COLO668 (cell line): ENCODE measurements around the gene EPB41L4A.
"Not testable (repeated sequence)": the region's sequence is repeated elsewhere in the genome, so short reads cannot be mapped to it uniquely, and the experiment has no call there.

ENCODE experiments used
- DNase-seq: peaks from one replicate; lab custom pipeline; 2025; ENCODE audit not compliant: unreplicated experiment; lab: John Stamatoyannopoulos, UW

Gene EPB41L4A

DNA sequence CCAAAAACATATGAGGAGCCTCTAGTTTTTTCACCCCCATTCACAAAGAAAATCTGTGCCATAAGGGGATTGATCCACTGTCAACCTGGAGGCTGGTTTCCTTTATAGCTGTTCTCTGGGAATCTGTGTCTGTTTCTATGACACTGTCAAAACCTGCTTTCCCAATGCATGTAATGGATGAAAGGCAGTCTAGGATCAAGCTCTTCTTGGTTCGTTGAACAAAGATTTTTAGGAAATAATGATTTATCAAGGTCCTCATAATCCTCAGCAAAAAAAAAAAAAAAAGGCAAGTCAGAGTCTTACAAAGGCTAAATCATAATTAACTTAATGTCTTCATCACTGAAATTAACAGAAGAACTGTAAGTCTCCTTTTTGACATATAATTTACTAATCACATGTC lies 16.0 kb downstream of the EPB41L4A start:
- no peak for DNase-seq

- no peak for DNase-seq
These were observed 17.2 kb downstream of the EPB41L4A start for GRCh38 chr5:112401924-112402323.

- no peak for DNase-seq
These were observed 21.4 kb downstream of the EPB41L4A start for GRCh38 chr5:112397690-112398089.

DNA sequence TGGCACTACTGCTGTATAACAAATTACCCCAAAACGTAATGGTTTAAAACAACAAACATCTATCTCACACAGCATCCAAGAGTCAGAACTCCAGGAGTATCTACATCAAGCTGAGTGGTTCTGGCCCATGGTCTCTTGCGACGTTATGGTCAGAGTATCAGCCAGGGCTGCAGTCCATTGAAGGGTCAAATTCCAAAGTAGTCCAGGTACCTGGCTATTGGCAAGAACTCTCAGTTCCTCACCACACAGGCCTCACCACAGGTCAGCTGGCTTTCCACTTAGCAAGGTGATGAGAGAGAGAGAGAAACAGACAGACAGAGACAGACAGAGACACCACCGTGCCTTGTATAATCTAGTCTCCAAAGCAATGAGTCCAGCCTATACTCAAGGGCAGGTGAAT lies 22.6 kb downstream of the EPB41L4A start:
- no peak for DNase-seq

DNA sequence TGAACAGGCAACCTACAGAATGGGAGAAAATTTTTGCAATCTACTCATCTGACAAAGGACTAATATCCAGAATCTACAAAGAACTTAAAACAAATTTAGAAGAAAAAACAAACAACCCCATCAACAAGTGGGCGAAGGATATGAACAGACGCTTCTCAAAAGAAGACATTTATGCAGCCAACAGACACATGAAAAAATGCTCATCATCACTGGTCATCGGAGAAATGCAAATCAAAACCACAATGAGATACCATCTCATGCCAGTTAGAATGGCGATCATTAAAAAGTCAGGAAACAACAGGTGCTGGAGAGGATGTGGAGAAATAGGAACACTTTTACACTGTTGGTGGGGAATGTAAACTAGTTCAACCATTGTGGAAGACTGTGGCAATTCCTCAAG lies 23.8 kb downstream of the EPB41L4A start:
- DNase-seq, result not testable (repeated sequence)

DNA sequence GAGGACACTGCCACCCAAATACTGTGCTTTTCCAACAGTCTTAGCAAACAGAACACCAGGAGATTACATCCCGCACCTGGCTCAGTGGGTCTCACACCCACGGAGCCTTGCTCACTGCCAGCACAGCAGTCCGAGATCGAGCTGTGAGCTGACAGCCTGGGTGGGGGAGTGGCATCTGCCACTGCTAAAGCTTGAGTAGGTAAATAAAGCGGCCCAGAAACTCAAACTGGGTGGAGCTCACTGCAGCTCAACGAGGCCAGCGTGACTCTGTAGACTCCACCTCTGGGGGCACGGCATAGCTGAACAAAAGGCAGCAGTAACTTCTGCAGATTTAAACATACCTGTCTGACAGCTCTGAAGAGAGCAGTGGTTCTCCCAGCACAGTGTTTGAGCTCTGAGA lies 28.8 kb downstream of the EPB41L4A start:
- no peak for DNase-seq

- no peak for DNase-seq
These were observed 30.3 kb downstream of the EPB41L4A start for GRCh38 chr5:112388739-112389138.

GRCh38 chr5:112388074-112388473 lies 31.0 kb downstream of the EPB41L4A start:
- no peak for DNase-seq

DNA sequence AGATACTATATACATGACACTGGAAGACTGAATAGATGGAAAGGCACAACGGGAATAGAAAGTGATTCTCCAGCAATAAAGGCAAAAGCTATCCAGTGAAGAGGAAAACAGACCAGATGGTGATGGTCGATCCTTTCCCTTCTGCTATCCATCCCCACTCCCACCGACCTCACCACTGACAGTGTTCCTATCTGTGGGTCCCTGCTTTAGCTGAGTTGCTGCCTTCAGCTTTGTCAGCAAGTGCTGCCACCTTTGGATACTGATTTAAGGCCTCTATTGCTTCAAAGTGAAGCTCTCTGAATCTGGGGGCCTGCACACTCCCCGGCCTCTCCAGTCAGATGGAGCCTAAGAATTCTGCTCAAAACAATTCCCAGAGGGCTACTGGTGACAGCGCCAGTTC lies 32.3 kb downstream of the EPB41L4A start:
- DNase-seq, result no peak

DNA sequence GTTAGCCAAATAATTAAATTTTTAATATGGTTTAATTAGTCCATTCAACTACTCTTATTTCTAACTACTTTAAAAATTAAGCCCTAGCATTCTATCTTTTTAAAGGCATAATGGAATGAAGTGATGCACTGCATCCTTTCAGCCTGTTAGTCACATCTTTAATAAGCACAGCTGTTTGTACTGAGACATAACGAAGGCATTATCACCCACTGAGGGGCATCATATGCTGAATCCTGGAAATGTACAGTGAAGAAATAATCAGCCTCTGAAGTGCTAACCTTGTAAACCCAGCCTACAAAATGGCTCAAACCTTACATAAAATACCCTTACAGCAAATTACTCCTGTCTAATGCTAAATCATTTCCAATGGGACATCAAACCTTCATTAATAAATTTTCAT lies 33.1 kb downstream of the EPB41L4A start:
- DNase-seq, result no peak

GRCh38 chr5:112385566-112385965 lies 33.5 kb downstream of the EPB41L4A start:
- DNase-seq, result no peak

- no peak for DNase-seq
These were observed 34.6 kb downstream of the EPB41L4A start for GRCh38 chr5:112384523-112384922.

- no peak for DNase-seq
These were observed 36.2 kb downstream of the EPB41L4A start for GRCh38 chr5:112382886-112383285.

DNA sequence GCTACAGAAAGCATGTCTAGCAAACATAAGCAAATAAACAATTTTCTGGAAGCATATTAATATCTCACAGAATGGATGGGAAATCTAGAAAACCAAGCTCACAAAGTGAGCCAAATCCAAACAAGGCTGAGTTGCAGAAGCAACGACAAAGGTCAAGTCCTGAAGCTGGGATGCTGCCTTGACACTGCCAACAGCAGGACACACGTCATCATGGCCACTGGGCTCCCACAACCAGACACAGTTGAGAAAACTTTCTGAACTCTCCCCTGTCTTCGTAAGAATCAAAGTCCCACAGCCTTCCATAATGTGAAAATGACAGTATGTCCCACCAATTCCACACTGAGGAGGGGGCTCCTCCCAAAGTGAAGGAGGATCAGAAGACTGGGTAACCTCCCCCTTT lies 37.6 kb downstream of the EPB41L4A start:
- DNase-seq, result no peak

GRCh38 chr5:112379542-112380325 lies 39.3 kb downstream of the EPB41L4A start:
- no peak for DNase-seq

GRCh38 chr5:112374818-112375217 lies 44.3 kb downstream of the EPB41L4A start:
- DNase-seq, result no peak

- DNase-seq, result no peak
These were observed 44.7 kb downstream of the EPB41L4A start for GRCh38 chr5:112374356-112374755.

DNA sequence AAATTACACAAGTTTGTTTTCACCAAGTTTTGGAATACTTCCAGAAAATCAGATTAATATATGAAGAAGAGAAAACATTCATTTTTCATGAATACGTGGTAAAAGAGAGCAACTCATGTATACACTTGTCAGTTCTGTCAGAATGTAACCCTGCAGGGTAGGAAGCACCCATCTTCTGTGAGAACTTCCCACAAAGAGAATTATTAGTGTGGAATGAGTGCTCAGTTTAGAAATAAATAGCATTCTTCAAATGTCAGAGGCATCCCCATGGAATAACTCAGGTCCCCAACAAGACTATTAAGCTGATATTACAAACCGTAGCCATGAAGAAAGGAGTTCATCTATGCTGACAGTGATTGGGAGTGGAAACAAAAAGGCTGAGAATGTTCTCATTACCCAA lies 45.2 kb downstream of the EPB41L4A start:
- no peak for DNase-seq

- no peak for DNase-seq
These were observed 46.5 kb downstream of the EPB41L4A start for GRCh38 chr5:112372543-112372942.

DNA sequence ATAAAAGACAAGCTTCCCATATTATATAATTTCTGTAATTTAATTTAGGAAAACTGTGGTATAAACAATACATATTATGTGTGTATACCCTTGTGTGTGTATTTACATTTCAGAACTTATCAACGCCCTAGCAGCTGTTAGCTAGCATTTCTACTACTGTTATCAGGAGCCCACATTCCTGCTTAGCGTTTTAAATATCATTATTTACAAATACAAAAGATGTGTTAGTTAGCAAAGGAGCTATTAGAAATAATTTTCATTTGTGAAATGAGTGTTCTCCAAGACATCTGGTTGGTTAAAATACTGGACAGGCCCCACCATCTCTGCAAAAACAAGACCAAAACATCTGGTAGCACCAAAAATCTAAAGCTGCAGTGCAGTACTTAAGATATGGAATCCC lies 48.0 kb downstream of the EPB41L4A start:
- DNase-seq, result no peak

- no peak for DNase-seq
These were observed 51.7 kb downstream of the EPB41L4A start for GRCh38 chr5:112367400-112367799.

- DNase-seq, result no peak
These were observed 52.1 kb downstream of the EPB41L4A start for GRCh38 chr5:112366987-112367386.

DNA sequence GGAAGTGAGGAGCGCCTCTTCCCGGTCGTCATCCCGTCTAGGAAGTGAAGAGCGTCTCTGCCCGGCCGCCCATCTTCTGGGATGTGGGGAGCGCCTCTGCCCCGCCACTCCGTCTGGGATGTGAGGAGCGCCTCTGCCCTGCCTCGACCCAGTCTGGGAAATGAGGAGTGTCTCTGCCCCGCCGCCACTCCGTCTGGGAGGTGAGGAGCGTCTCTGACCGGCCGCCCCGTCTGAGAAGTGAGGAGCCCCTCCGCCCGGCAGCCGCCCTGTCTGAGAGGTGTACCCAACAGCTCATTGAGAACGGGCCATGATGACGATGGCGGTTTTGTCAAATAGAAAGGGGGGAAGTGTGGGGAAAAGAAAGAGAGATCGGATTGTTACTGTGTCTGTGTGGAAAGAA lies 58.3 kb downstream of the EPB41L4A start:
- not testable (repeated sequence) for DNase-seq
